MM.1S (cell line): ENCODE results near the gene ATP6AP1.

Source experiments
- DNase-seq: peaks from one replicate; pipeline ENCODE4 v3.0.0-alpha.2; 2015
- H2AFZ ChIP-seq: fragments of 300-600 bp; sonication (generic); 2 replicates; pipeline ENCODE4 v1.6.0; 2016; ENCODE audit warnings: antibody characterized with exemption, low read length
- H3F3A ChIP-seq: fragments of 300-600 bp; sonication (generic); 2 replicates; pipeline ENCODE4 v1.6.1; 2016; ENCODE audit warnings: mild to moderate bottlenecking, antibody characterized with exemption, low read length, moderate library complexity, mixed read lengths; ENCODE audit not compliant: insufficient read depth
- H3K27ac ChIP-seq: fragments of 300-600 bp; sonication (generic); 2 replicates; pipeline ENCODE4 v1.5.1; 2016; ENCODE audit warnings: mild to moderate bottlenecking, low read length
- H3K27me3 ChIP-seq: fragments of 300-600 bp; sonication (generic); replicated peaks from 2 replicates; pipeline ENCODE4 v1.6.0; 2016; ENCODE audit warnings: low read length; ENCODE audit not compliant: insufficient read depth
- H3K36me3 ChIP-seq: fragments of 300-600 bp; sonication (generic); replicated peaks from 2 replicates; pipeline ENCODE4 v1.6.1; 2016; ENCODE audit warnings: mild to moderate bottlenecking, low read length, mixed read lengths; ENCODE audit not compliant: insufficient read depth
- H3K4me1 ChIP-seq: fragments of 300-600 bp; sonication (generic); 2 replicates; pipeline ENCODE4 v1.6.1; 2016; ENCODE audit warnings: low read length, mixed read lengths
- H3K4me2 ChIP-seq: fragments of 300-600 bp; sonication (generic); 2 replicates; pipeline ENCODE4 v1.6.0; 2016; ENCODE audit warnings: low read depth, low read length
- H3K4me3 ChIP-seq: fragments of 300-600 bp; sonication (generic); 2 replicates; pipeline ENCODE4 v1.5.1; 2016; ENCODE audit warnings: low read length, mixed read lengths
- H3K79me2 ChIP-seq: fragments of 300-600 bp; sonication (generic); 2 replicates; pipeline ENCODE4 v1.6.1; 2016; ENCODE audit warnings: mixed run types, low read length, mixed read lengths
- H3K9ac ChIP-seq: fragments of 300-600 bp; sonication (generic); 2 replicates; pipeline ENCODE4 v1.6.1; 2016; ENCODE audit warnings: low read length, mixed read lengths
- H3K9me2 ChIP-seq: fragments of 300-600 bp; sonication (generic); replicated peaks from 2 replicates; pipeline ENCODE4 v1.6.1; 2016; ENCODE audit warnings: mild to moderate bottlenecking, low read length, mixed read lengths; ENCODE audit not compliant: insufficient read depth
- H3K9me3 ChIP-seq: fragments of 300-600 bp; sonication (generic); replicated peaks from 2 replicates; pipeline ENCODE4 v1.6.1; 2016; ENCODE audit warnings: mild to moderate bottlenecking, low read length, mixed read lengths; ENCODE audit not compliant: insufficient read depth
- H4K20me1 ChIP-seq: fragments of 300-600 bp; sonication (generic); 2 replicates; pipeline ENCODE4 v1.6.1; 2016; ENCODE audit warnings: mild to moderate bottlenecking, low read length, moderate library complexity, mixed read lengths; ENCODE audit not compliant: insufficient read depth
- CTCF ChIP-seq: fragments of 300-600 bp; sonication (generic); IDR thresholded peaks from 2 replicates; pipeline ENCODE4 v1.5.1; 2016; ENCODE audit warnings: antibody characterized with exemption, low read length, mixed read lengths
- EZH2 ChIP-seq: fragments of 300-600 bp; sonication (generic); optimal IDR thresholded peaks from 2 replicates; pipeline ENCODE3; 2017; ENCODE audit warnings: low read depth, mild to moderate bottlenecking, antibody characterized with exemption, low read length, mixed read lengths
- EZH2phosphoT487 ChIP-seq: fragments of 300-600 bp; sonication (generic); IDR thresholded peaks from 2 replicates; pipeline ENCODE4 v1.6.1; 2018; ENCODE audit warnings: antibody characterized with exemption, low read length

Gene ATP6AP1

GRCh38 chrX:154426916-154427770 lies 1.3 kb upstream of the ATP6AP1 start:
- Histone ChIP-seq H3K27ac (no peak overlapping the region), H3K9me2 (no peaks in the 10 kb centered on the region), H3K9me3 (no peaks in the 10 kb centered on the region), H3K4me1 (no peaks in the 10 kb centered on the region), H3K79me2 (peaks cover 24% of the 10 kb centered on the region), H2AFZ (no peak overlapping the region), H3F3A (no peaks in the 10 kb centered on the region), H3K9ac (no peak overlapping the region), H3K36me3 (no peaks in the 10 kb centered on the region), H4K20me1 (no peaks in the 10 kb centered on the region), H3K27me3 (no peaks in the 10 kb centered on the region), H3K4me3 (no peak overlapping the region), H3K4me2 (no peak overlapping the region)
- TF ChIP-seq EZH2phosphoT487 (no peak), EZH2 (no peak), CTCF (no peak)
- no peak for DNase-seq

GRCh38 chrX:154429711-154430110 lies 1.2 kb downstream of the ATP6AP1 start:
- H3K4me2 ChIP-seq: peak overlapping the region; percentile 91; the same call in 1 of the 2 replicates
- H3K79me2 ChIP-seq: peaks cover 24% of the 10 kb centered on the region
- H3K4me1 ChIP-seq: no peaks in the 10 kb centered on the region
- H3K27ac ChIP-seq: no peak overlapping the region
- H3K9me2 ChIP-seq: no peaks in the 10 kb centered on the region
- peak overlapping the region; percentile 73 for H3K4me3 ChIP-seq
- no peaks in the 10 kb centered on the region for H3K9me3 ChIP-seq
- H3K27me3 ChIP-seq: no peaks in the 10 kb centered on the region
- TF ChIP-seq CTCF (no peak), EZH2phosphoT487 (no peak), EZH2 (no peak)
- H3K36me3 ChIP-seq: no peaks in the 10 kb centered on the region
- no peak for DNase-seq
- no peak overlapping the region for H2AFZ ChIP-seq
- H4K20me1 ChIP-seq: no peaks in the 10 kb centered on the region
- H3F3A ChIP-seq: no peaks in the 10 kb centered on the region
- no peak overlapping the region for H3K9ac ChIP-seq

GRCh38 chrX:154430479-154430878 lies 2.0 kb downstream of the ATP6AP1 start:
- H3K4me3 ChIP-seq: no peak overlapping the region
- TF ChIP-seq EZH2 (no peak), CTCF (no peak), EZH2phosphoT487 (no peak)
- no peaks in the 10 kb centered on the region for H3K9me3 ChIP-seq
- H3K27me3 ChIP-seq: no peaks in the 10 kb centered on the region
- H3K79me2 ChIP-seq: peaks cover 24% of the 10 kb centered on the region
- no peak overlapping the region for H3K27ac ChIP-seq
- H3K9ac ChIP-seq: no peak overlapping the region
- H4K20me1 ChIP-seq: no peaks in the 10 kb centered on the region
- no peak overlapping the region for H2AFZ ChIP-seq
- no peaks in the 10 kb centered on the region for H3K9me2 ChIP-seq
- H3K4me2 ChIP-seq: no peak overlapping the region
- H3K36me3 ChIP-seq: no peaks in the 10 kb centered on the region
- H3F3A ChIP-seq: no peaks in the 10 kb centered on the region
- DNase-seq: no peak
- no peaks in the 10 kb centered on the region for H3K4me1 ChIP-seq
